Liver (tissue), 3 donors: ENCODE data around the gene PDE4D.

Source experiments
- ATF3 ChIP-seq: IDR thresholded peaks from 2 replicates; pipeline ENCODE4 v1.6.1; 2016; ENCODE audit warnings: antibody characterized with exemption
- CTCF ChIP-seq: fragments of 150-350 bp; IDR thresholded peaks from 2 replicates; pipeline ENCODE4 v1.5.1; 2017; ENCODE audit warnings: improper control_type of control experiment, low read depth, low read length; ENCODE audit not compliant: missing input control
- SP1 ChIP-seq: IDR thresholded peaks from 2 replicates; pipeline ENCODE4 v1.6.1; 2018; ENCODE audit warnings: antibody characterized with exemption, mild to moderate bottlenecking
- TF ChIP-seq, protein P1 (sequence below): IDR thresholded peaks from 2 replicates; pipeline ENCODE4 v1.6.1; 2016; ENCODE audit warnings: antibody characterized with exemption
- donor health status: healthy.
- donor health status: healthy.

- TF ChIP-seq, protein P1, sequence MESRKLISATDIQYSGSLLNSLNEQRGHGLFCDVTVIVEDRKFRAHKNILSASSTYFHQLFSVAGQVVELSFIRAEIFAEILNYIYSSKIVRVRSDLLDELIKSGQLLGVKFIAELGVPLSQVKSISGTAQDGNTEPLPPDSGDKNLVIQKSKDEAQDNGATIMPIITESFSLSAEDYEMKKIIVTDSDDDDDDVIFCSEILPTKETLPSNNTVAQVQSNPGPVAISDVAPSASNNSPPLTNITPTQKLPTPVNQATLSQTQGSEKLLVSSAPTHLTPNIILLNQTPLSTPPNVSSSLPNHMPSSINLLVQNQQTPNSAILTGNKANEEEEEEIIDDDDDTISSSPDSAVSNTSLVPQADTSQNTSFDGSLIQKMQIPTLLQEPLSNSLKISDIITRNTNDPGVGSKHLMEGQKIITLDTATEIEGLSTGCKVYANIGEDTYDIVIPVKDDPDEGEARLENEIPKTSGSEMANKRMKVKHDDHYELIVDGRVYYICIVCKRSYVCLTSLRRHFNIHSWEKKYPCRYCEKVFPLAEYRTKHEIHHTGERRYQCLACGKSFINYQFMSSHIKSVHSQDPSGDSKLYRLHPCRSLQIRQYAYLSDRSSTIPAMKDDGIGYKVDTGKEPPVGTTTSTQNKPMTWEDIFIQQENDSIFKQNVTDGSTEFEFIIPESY, result no peak
- TF ChIP-seq CTCF (no peak), SP1 (no peak), ATF3 (no peak)
Measured at GRCh38 chr5:59542851-59543820, 350.4 kb downstream of the PDE4D start.
